Measurements from ENCODE around the gene DUS3L. TPM values are rescaled to one million over a fixed set of nuclear protein-coding genes. Genes with fewer than 3 reads are reported as not detected.
A peak's percentile ranks its signal among the peaks of the same experiment; 100 is the strongest.

Gene DUS3L
- total RNA-seq, 3 donors from 2014 or later (not counting 1 experiment from before 2014, with no cell fraction given) = 116 to 140 (median 128) TPM

GRCh38 chr19:5787409-5788182 is 3.4 kb downstream of the DUS3L start:
- peaks cover 18% of the 10 kb centered on the region for H3K4me1 ChIP-seq (ENCODE audit: control insufficient read depth, insufficient read depth, low read length)
- Mint-ChIP-seq H3K27me3 (ENCODE audit: low read depth in 2 of 2) (no peaks in the 10 kb centered on the region), H3K27ac (peak overlapping the region in 1 of 2 donors; percentile 29), H3K9me3 (no peaks in the 10 kb centered on the region), H3K4me1 (peaks cover 14 to 22% of the 10 kb centered on the region in 2 donors), H3K4me3 (no peak overlapping the region), H3K36me3 (no peaks in the 10 kb centered on the region)
- no peak for ATAC-seq
- no peak overlapping the region for H3K4me3 ChIP-seq (ENCODE audit: low read length)
- TF ChIP-seq CTCF (IDR thresholded peaks at IDR 0.05) = no peak
- 97% methylated on average over 39 of the region's 39 CpGs for WGBS (ENCODE audit: insufficient coverage)
- intact Hi-C loops (cut with micrococcal nuclease) = no loop called here
- no peaks in the 10 kb centered on the region for H3K9me3 ChIP-seq (ENCODE audit: control insufficient read depth, insufficient read depth, low read length)
- peak in 1 of 2 donors; percentile 17 for DNase-seq
- no peak overlapping the region for H3K27ac ChIP-seq (ENCODE audit: low read length)
- H3K27me3 ChIP-seq (ENCODE audit: control insufficient read depth, insufficient read depth, low read length) = no peaks in the 10 kb centered on the region
- peaks cover 52% of the 10 kb centered on the region for H3K36me3 ChIP-seq (ENCODE audit: control insufficient read depth, insufficient read depth, low read length)

- H3K9me3 ChIP-seq (ENCODE audit: control insufficient read depth, insufficient read depth, low read length) = no peaks in the 10 kb centered on the region
- DNase-seq = no peak
- no peaks in the 10 kb centered on the region for H3K27me3 Mint-ChIP-seq (ENCODE audit: low read depth in 2 of 2)
- no peaks in the 10 kb centered on the region for H3K9me3 Mint-ChIP-seq
- H3K4me3 Mint-ChIP-seq = no peak overlapping the region
- no peaks in the 10 kb centered on the region for H3K27me3 ChIP-seq (ENCODE audit: control insufficient read depth, insufficient read depth, low read length)
- no peak for TF ChIP-seq CTCF (IDR thresholded peaks at IDR 0.05)
- H3K27ac ChIP-seq (ENCODE audit: low read length) = no peak overlapping the region
- peaks cover 18% of the 10 kb centered on the region for H3K4me1 ChIP-seq (ENCODE audit: control insufficient read depth, insufficient read depth, low read length)
- peaks cover 14 to 22% of the 10 kb centered on the region in 2 donors for H3K4me1 Mint-ChIP-seq
- intact Hi-C loops (cut with micrococcal nuclease) = no loop called here
- no peak for ATAC-seq
- no peaks in the 10 kb centered on the region for H3K36me3 Mint-ChIP-seq
- H3K4me3 ChIP-seq (ENCODE audit: low read length) = no peak overlapping the region
- WGBS (ENCODE audit: insufficient coverage) = 96% methylated on average over 44 of the region's 44 CpGs
- H3K36me3 ChIP-seq (ENCODE audit: control insufficient read depth, insufficient read depth, low read length) = peaks cover 52% of the 10 kb centered on the region
- peak overlapping the region in 1 of 2 donors; percentile 61 for H3K27ac Mint-ChIP-seq
Measured at GRCh38 chr19:5786593-5787408, 4.2 kb downstream of the DUS3L start.

GRCh38 chr19:5785423-5785822 is 5.5 kb downstream of the DUS3L start:
- H3K4me3 ChIP-seq (ENCODE audit: low read length) = no peak overlapping the region
- no peak overlapping the region for H3K27ac ChIP-seq (ENCODE audit: low read length)
- peaks cover 7% of the 10 kb centered on the region for H3K4me1 ChIP-seq (ENCODE audit: control insufficient read depth, insufficient read depth, low read length)
- Mint-ChIP-seq H3K27ac (no peak overlapping the region), H3K27me3 (ENCODE audit: low read depth in 2 of 2) (no peaks in the 10 kb centered on the region), H3K36me3 (no peaks in the 10 kb centered on the region), H3K9me3 (no peaks in the 10 kb centered on the region), H3K4me1 (peaks cover 4 to 13% of the 10 kb centered on the region in 2 donors), H3K4me3 (no peak overlapping the region)
- no peaks in the 10 kb centered on the region for H3K27me3 ChIP-seq (ENCODE audit: control insufficient read depth, insufficient read depth, low read length)
- ATAC-seq = no peak
- H3K9me3 ChIP-seq (ENCODE audit: control insufficient read depth, insufficient read depth, low read length) = no peaks in the 10 kb centered on the region
- intact Hi-C loops (cut with micrococcal nuclease) = no loop called here
- WGBS (ENCODE audit: insufficient coverage) = 94% methylated on average over 37 of the region's 37 CpGs
- TF ChIP-seq CTCF (IDR thresholded peaks at IDR 0.05) = no peak
- DNase-seq = no peak
- H3K36me3 ChIP-seq (ENCODE audit: control insufficient read depth, insufficient read depth, low read length) = peaks cover 52% of the 10 kb centered on the region
